Midbrain (tissue), 1 donor: ENCODE measurements around the gene IGSF9B.

Experiments used
- DNase-seq: peaks from one replicate; lab custom pipeline; 2025; lab: John Stamatoyannopoulos, UW

IGSF9B gene

DNA sequence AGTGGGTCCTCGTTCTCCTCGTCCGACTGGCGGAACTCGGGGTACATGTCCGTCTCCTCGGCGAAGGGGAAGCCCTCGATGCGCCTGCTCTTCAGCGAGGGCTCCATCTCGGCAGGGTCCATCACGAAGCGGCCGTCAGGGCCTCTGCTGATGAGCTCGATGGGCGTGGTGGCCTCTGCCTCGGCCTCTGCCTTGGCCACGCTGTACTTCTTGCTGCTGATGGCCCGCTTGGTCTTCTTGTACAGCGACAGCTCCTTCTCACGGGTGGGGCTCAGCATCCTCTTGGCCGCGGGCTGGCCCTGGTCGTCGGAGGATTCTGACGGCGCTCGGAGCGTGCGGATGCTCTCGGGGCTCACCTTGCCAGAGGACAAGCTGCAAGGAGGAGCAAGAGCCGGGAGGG lies 35.7 kb downstream of the IGSF9B start:
- DNase-seq, result no peak

DNA sequence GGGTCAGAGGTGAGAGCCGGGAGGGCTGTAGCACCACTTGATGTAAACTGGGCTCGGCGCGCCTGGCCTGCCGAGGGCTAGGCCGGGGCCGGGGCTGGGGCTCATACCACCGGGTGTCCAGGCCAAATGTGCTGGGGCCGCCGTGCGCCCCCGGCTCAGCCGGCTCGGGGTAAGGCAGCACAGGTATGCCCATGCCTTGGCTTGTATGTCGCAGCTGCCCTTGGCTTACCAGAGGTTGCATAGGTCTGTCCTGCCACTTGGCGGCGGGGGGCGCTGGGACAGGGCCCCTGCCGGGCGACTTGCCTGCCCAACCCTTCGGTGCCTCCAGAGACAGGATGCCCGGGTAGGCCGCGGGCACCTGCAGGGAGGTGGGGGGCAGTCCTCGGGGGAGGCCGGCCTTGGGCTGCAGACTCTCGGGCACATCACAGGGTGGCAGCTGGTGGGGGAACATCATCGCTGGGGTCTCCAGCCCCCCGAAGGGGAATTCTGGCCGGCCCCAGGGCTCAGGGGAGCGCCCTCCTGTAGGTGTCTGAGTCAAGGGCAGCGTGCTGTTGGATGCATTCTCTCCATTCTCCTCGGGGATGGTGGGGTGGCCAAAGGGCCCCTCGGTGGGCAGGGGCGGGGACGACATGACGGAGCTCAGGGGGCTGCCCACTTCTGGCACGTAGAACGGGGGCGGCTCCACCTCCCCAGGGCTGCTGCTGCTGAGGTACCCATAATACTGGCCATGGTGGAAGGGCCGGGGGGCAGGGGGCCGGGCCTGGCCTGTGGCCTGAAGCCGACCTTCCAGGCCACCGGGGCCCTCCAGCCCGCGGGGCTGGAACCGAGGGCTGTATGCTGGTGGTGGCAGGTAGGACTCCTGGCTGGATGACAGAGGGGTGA lies 36.4 kb downstream of the IGSF9B start:
- DNase-seq, result no peak

DNA sequence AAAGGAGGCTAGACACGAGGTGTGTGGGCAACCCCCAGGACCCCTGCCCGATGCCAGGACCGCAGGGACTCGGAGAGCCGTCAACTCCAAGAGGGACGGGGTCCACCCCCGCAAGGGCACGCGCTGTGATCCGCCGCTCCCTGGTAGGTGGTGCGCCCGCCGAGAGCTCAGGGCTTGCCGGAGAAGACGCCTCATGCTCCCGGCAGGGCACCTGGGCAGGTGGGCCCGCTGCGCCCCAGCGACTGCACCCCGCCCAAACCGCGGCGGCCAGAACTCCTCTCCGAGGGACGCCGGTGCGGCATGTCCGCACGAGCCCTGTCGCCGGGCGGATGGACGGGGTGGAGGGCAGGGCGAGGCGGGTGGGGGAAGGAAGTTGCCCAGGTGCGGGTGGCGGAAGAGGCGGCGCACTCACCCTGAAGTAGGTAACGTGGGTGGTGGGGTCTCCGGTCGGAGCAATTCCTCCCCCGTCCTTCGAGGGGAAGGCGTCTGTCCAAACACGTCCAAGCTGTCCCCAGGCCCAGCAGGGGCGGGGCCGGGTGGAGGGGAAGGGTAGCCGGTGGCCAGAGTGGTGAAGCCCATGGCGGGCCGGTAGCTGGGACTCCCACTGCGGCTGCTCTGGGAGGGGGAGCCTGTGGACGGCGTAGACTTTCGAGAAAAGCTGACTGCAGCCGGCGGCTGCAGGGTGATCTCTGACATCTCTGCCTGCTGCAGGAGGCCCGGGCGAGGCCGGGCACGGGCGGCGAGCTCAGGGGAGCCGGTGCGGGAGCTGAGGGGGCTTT lies 37.2 kb downstream of the IGSF9B start:
- no peak for DNase-seq

GRCh38 chr11:133918608-133919260 lies 38.0 kb downstream of the IGSF9B start:
- DNase-seq, result no peak

DNA sequence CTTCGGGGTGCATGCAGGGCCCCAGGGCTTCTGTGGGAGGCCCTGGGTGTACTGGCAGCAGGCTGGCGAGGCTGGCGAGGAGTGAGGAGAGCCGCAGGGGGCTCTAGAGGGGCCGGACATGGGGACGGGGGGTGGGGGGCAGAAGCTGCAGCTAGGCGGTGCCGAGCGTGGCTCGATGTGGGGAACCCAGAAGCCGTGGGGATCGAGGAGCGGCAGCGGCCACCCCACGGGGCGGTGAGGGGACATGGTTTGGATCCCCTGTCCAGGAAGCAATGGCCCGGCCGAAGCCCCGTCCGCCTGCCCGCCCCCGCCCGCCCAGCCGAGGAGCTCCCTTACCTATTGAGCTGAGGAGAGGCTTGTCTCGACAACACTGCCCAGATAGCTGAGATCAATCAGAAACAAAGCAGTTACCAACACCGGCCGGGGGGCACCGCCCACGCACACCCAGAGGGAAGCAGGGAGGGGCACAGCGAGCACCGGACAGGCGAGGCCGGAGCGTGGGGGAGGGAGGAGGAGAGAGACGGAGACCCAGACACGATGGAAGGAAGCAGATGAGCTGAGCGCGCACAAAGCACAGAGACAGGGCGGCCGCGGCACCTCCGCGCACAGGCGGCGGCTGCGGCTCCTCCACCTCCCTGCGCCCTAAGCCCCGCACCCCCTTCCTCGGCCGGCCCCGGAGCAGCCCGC lies 38.7 kb downstream of the IGSF9B start:
- DNase-seq, result no peak

- no peak for DNase-seq
These were observed 39.9 kb downstream of the IGSF9B start for GRCh38 chr11:133916784-133917440.

GRCh38 chr11:133913761-133914160 lies 43.0 kb downstream of the IGSF9B start:
- DNase-seq, result no peak

DNA sequence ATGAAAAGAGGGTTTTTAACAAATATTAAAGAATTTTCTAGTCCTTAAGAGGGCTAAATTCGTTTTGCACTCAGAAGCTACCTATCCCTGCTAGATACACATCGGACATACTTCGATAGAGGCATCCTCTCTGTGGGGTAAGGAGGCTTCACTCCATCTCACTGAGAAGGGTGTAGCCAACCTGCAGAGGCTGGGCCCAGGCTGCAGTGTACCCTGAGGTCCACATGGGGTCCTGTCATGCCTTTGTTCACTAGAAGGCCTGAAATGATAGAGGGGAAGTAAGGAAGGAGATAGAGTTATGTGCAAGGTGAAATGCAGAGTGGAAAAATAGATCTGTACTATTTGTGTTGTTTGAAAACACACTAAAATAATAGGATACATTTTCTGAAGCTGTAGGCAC lies 45.6 kb downstream of the IGSF9B start:
- DNase-seq, result no peak

- DNase-seq, result no peak
These were observed 46.7 kb downstream of the IGSF9B start for GRCh38 chr11:133910101-133910500.

DNA sequence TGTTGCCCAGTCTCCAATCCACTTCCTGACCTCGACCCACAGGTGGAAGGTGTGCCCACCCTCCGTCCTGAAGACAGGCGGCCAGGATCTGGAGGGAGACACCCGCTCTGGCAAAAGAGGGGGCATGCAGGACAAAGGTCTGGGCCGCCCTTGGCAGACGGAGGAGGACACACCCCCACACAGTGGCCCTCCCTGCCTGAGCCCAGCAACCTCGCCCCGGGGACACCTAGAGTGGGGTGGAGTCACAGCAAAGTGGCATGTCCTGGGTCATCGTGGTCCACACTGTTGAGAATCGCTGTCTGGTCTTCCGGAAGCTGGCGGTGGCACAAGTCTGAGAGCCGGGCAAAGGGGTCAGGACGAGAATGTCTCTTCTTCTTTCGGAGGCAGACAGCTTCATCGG lies 47.9 kb downstream of the IGSF9B start:
- no peak for DNase-seq

- DNase-seq, result no peak
These were observed 48.9 kb downstream of the IGSF9B start for GRCh38 chr11:133907841-133908241.

DNA sequence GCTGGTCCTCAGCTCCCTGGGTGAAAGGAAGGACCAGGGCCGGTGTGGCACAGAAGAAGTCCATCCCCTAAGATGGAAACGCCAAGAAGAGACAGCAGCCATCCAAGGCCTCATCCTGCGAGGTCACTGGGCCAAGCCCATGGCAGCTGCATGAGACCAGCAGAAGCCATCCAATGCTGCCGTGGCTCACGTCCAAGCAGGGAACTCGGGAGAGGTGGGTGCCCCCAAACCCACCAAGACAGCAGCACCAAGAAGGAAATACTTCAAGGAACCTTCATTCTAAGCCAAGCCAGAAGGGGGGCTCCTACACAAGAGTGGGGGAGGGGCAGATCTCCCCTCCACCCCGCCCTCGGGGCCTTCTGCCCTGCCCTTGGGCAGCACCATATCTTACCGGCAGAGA lies 49.6 kb downstream of the IGSF9B start:
- no peak for DNase-seq

DNA sequence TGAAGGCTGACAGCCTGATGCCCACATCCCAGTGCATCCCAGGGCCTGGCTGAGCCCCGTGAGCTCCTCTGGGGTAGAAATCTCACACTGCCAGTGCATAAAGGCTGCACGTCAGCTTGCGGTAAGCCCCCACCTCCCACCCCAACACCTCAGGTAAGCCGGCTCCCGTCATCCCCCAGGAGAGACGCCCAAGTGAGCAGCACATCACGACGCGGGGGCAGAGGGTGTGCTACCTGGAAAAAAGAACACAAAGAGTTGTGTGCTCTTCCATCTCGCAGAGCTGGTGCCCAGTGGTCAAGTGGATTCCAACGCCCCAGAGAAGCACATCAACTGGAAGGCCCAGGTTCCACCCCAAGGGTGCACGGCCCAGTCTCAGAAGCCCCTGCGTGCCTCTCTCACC lies 50.0 kb downstream of the IGSF9B start:
- DNase-seq, result no peak

- DNase-seq, result no peak
These were observed 50.5 kb downstream of the IGSF9B start for GRCh38 chr11:133906241-133906640.

- no peak for DNase-seq
These were observed 51.1 kb downstream of the IGSF9B start for GRCh38 chr11:133905677-133906156.

DNA sequence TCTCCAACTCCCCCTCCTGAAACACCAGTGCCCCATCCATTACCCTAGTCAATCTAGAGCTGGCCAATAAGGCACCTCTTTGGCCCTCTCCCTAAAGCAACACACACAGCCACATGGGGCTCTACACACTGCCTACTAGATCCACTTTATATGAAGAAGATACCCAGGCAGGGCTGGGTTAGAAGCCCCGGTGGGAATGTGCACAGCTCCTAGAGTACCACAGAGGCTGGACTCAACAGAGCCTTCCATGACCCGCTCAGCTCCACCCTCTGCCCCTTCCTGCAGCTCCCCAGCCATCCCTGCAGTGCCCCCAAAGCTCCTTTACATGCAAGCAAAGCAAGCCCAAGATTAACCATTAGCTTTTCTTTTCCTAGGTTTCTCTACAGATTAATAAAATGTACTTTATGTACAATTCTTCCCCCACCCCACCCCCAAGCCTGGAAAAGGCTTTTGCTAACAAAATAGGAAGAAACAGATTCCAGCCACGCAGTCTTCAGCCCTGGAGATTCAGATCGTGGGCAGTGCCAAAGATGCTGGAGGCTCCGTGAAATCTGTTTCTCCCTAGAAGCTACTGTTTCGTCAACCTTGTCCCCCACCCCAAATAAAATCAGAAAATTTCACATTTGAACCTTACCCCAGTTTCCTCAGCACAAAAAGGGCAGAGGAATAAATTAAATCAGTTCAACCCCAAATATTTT lies 51.8 kb downstream of the IGSF9B start:
- DNase-seq, result no peak

DNA sequence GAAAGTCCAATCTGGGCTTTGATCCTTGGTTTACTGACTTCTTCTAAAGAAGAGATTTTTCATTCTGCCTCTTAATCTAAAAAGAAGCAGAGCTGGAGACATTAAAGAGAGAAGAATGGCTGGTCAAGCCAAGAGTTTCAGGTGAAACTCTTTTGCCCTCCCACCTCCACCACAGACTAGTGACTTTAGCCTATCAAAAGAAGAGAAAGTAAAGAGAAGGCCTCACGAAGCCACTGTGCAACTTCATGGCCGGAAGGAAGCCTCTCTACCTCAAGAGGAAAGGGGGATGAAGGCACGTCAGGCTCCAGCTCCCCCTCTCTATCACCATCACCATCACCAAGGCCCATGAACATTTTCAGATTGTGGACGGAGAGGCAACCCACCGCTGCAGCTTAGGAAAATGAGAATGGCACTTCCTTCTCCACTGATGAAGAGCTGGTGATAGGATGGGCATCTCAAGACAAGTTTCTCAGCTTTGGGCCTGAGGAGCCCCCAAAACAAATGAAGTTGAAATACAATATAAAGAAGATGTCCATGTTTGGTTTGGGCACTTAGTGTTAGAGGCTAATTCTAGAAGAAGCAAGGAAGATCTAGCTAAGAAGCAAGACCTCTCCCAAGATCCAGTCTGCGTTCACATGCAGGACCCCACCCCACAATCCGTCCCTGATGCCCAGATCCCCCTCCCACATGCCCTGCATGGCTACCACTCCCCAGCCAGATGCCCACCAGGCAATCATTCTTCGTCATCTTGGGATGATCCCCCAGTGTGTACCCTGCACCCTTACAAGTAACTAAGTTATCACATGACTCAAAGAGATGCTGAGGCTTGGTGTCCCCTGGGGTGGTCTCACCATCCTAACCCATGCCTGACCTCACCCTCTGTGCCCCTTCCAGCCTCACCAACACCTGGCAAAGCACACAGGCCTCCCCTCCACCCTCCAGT lies 52.6 kb downstream of the IGSF9B start:
- no peak for DNase-seq

GRCh38 chr11:133903056-133903455 lies 53.7 kb downstream of the IGSF9B start:
- DNase-seq, result no peak

- DNase-seq, result no peak
These were observed 54.3 kb downstream of the IGSF9B start for GRCh38 chr11:133902506-133902905.

- DNase-seq, result no peak
These were observed 54.8 kb downstream of the IGSF9B start for GRCh38 chr11:133901999-133902398.
